ENCODE results near the gene SLC39A1. TPM values are rescaled to one million over a fixed set of nuclear protein-coding genes. Genes with fewer than 3 reads are reported as not detected.
A peak's percentile ranks its signal among the peaks of the same experiment; 100 is the strongest.
"Not testable (repeated sequence)": the region's sequence is repeated elsewhere in the genome, so short reads cannot be mapped to it uniquely, and the experiment has no call there.

The SLC39A1 gene, protein sequence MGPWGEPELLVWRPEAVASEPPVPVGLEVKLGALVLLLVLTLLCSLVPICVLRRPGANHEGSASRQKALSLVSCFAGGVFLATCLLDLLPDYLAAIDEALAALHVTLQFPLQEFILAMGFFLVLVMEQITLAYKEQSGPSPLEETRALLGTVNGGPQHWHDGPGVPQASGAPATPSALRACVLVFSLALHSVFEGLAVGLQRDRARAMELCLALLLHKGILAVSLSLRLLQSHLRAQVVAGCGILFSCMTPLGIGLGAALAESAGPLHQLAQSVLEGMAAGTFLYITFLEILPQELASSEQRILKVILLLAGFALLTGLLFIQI
- 74.8 TPM for polyA plus RNA-seq (2013, experiment 1 of 2; ENCODE audit: insufficient read length)
- polyA plus RNA-seq (2013, experiment 2 of 2; ENCODE audit: insufficient read length), result 73.5 TPM

GRCh38 chr1:153963030-153963849 is at the start of gene SLC39A1:
Gene SLC39A1 (minus strand): TSS chr1:153963537. CDS start chr1:153962715, 822 bp downstream.
- DNase-seq, result peak; percentile 96

GRCh38 chr1:154012543-154012942 is 49.2 kb upstream of the SLC39A1 start:
- not testable (repeated sequence) for DNase-seq

- DNase-seq, result no peak
Observed at GRCh38 chr1:154012129-154012528, 48.8 kb upstream of the SLC39A1 start.

DNA sequence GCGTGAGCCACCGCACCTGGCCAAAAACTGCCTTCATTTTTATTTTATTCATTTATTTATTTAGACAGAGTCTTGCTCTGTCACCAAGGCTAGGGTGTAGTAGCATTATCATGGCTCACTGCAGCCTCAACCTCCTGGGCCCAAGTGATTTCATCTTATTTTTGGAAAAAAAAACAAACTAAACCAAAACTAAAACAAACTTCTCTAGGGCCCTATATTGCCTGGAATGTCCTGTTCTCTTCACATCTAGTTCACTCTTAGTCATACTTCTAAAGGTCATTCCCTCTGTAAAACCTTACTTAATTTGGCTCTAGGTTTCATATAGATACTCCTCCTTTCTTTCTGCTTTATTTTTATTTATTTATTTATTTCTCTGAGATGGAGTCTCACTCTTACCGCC is 42.8 kb upstream of the SLC39A1 start:
- DNase-seq, result peak; percentile 59

- no peak for DNase-seq
Observed at GRCh38 chr1:154000420-154000819, 37.1 kb upstream of the SLC39A1 start.

- DNase-seq, result not testable (repeated sequence)
Observed at GRCh38 chr1:153996882-153997281, 33.5 kb upstream of the SLC39A1 start.

DNA sequence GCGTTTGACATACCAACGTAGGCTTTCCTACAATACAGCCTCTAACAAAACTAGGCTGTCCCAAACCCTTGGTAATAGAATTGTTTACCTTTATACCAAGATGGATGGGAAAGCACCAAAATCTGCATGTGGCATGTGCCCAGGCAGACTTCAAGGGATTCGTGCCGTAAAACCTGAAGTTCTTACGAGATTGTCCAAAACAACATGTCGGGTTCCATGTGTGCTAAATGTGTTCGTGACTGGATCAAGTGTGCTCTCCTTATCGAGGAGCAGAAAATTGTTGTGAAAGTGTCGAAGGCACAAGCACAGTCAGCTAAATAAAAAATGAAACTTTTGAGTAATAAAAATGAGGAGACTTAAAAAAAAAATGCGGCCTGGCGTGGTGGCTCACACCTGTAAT is 32.3 kb upstream of the SLC39A1 start:
- DNase-seq, result no peak

DNA sequence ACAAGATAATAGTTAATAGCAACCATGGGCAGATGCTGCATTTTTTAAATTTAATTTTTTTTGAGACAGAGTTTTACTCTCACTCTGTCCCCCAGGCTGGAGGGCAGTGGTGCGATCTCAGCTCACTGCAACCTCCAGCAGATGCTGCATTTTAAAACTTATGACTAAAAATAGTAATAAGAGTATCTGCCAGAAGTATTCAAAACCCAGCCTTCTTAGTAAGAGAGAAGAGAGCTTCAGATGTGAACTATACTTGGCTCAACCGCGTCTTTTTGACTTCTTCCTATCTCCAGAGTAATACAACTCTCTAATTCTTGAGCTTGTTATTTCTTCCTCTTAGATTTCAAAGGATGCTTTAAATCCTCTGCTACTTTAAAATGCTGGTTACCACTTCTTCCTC is 31.9 kb upstream of the SLC39A1 start:
- no peak for DNase-seq

- DNase-seq, result no peak
Observed at GRCh38 chr1:153991806-153992205, 28.5 kb upstream of the SLC39A1 start.

DNA sequence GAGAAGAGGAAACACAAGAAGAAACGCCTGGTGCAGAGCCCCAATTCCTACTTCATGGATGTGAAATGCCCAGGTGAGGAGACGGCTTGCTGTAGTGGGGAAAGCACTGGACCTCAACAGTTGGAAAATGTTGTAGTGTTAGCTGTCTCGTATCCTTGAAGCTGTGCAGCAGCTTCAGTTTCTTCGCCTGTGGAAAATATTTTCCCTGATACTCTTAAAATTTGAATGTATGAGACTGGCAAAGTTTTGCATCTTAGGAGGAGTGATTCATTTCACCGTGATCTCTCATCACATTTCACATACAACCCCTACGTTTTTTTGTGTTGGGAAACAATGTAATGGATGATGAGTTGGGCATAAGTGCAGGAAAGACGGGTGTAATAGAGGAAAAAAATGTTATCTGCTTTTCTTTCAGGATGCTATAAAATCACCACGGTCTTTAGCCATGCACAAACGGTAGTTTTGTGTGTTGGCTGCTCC is 27.9 kb upstream of the SLC39A1 start:
- DNase-seq, result no peak

- DNase-seq, result peak; percentile 99
Observed at GRCh38 chr1:153990468-153991150, 27.3 kb upstream of the SLC39A1 start, which contains the start of gene RPS27. Gene RPS27 (plus strand): TSS chr1:153990762. CDS start chr1:153990797, 35 bp downstream.

DNA sequence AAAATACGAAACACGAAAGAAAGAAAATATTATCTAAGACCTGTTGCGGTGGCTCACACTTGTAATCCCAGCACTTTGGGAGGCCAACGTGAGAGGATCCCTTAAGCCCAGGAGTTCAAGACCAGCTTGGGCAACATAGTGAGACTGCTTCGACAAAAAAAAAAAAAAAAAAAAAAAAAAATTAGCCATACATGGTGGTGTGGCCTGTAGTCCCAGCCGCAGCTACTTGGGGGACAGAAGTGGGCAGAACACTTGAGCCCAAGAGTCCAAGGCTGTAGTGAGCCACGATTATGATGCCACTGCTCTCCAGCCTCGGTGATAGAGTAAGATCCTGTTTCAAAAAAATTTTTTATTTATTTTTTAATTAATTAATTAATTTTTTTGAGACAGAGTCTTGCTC is 24.3 kb upstream of the SLC39A1 start:
- no peak for DNase-seq

- peak; percentile 89 for DNase-seq
Observed at GRCh38 chr1:153985941-153986761, 22.8 kb upstream of the SLC39A1 start, which contains the start of gene RAB13. Gene RAB13 (minus strand): TSS chr1:153986339. CDS start chr1:153986236, 103 bp downstream.

- DNase-seq, result peak; percentile 84
Observed at GRCh38 chr1:153985341-153985912, 22.1 kb upstream of the SLC39A1 start.

- DNase-seq, result no peak
Observed at GRCh38 chr1:153984123-153984894, 21.0 kb upstream of the SLC39A1 start.

GRCh38 chr1:153981735-153982134 is 18.4 kb upstream of the SLC39A1 start:
- not testable (repeated sequence) for DNase-seq

GRCh38 chr1:153979091-153979490 is 15.8 kb upstream of the SLC39A1 start:
- not testable (repeated sequence) for DNase-seq

- DNase-seq, result no peak
Observed at GRCh38 chr1:153978274-153978909, 15.1 kb upstream of the SLC39A1 start.
